AG08396 (cell line): ENCODE results near the gene LAIR1.

Experiments used
- DNase-seq: peaks from one replicate; pipeline ENCODE4 v3.0.0; 2012; ENCODE audit warnings: low spot score, mixed read lengths

The LAIR1 gene

DNA sequence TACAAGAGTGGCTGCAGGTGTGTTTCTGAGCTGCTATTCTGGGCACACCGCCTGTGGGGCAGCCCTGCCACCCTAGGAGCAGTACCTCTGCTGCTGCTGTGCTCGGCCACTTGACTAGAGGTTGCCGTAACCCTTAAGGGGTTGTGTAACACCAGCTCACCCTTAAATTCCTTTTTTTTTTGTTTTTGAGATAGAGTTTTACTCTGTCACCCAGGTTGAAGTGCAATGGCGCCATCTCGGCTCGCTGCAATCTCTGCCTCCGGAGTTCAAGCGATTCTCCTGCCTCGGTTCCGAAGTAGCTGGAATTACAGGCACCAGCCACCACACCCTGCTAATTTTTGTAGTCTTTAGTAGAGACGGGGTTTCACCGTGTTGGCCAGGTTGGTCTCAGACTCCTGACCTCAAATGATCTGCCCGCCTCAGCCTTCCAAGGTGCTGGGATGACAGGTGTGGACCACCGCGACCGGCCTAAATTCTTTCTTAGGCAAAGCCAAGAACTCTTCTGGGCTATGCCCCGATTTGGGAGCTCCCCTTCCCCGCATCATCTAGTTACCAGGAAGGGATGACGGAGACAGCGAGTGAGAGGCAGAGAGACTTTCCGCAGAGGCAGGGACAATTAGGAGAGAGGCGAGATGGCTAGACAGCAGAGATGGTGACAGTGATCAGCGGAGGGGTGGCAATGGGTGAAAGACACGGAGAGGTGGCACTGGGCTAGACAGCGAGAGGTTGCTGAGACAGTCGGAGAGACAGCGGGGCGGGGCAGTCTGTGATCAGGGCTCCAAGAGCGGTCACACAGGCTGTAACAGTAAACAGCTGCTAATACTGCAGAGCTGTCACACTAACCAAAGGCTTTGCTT, 47.4 kb downstream of the LAIR1 start:
- DNase-seq, result no peak

DNA sequence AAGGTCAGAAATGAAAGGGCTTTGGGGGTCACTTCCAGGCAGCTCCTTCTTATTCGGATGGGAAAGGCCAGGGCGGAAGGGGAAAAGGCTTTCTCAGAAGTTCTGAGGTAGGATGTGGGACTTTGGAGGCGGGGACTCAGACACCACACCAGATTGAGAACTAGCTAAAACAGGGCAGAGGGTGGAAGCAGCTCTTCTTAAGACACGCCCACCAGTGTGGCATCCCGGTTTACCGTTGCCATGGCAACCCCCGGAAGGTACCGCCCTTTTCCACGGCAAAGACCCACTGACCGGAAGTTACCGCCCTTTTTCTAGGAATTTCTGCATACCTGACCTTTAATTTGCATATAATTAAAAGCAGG, 48.0 kb downstream of the LAIR1 start:
- no peak for DNase-seq

- no peak for DNase-seq
Measured at GRCh38 chr19:54315956-54316355, 48.8 kb downstream of the LAIR1 start.

DNA sequence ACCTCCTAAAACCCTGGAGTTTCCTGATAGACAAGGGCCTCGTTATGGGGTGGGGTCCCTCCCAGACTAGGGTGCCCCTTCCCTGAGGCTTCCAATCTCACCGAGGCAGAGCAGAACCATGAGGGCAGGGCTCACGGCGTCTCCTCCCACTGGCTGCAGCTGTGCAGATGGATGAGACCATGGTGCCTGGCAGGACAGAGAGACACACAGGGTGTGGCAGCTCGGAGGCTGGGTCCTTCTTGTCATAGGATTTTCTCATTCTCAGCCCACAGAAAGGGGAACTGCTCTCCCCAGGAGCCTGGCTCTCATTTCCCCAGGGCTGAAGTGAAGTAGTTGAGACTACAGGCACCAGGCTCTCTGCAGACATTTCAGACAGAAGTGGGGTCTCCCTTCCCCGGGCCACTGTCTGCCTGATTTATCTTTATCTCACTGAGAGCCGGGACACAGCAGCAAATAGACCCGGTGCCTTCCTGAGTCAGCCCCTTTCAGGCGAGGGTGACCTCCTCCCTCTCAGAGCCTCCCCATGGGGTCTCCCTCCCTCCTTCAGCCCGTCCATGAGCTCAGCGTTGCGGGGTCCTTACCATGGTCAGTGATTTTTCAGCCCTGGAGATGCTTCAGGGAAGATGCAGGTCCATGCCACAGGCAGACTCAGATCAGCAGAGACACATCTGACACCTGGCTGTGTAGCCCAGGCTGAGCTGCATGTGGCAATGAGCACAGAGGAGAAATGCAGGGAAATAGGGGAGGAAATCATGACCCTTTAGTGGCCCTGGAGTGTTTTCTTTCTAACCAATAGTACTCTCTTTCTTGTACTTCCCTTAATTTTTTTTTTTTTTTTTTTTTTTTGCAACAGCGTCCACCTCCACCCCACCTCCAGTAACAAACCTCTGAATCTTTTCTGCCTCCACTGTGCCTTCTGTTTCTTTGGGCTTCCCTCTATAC, 52.0 kb downstream of the LAIR1 start, which contains the start of gene LILRA5:
LILRA5 (minus strand) TSS at position 731 of the 942 bp plus-strand sequence; CDS start at position 584, 147 bp downstream.
- no peak for DNase-seq

GRCh38 chr19:54312011-54312410, 52.7 kb downstream of the LAIR1 start:
- no peak for DNase-seq

GRCh38 chr19:54311486-54311885, 53.2 kb downstream of the LAIR1 start:
- no peak for DNase-seq

GRCh38 chr19:54310543-54310942, 54.2 kb downstream of the LAIR1 start:
- no peak for DNase-seq

DNA sequence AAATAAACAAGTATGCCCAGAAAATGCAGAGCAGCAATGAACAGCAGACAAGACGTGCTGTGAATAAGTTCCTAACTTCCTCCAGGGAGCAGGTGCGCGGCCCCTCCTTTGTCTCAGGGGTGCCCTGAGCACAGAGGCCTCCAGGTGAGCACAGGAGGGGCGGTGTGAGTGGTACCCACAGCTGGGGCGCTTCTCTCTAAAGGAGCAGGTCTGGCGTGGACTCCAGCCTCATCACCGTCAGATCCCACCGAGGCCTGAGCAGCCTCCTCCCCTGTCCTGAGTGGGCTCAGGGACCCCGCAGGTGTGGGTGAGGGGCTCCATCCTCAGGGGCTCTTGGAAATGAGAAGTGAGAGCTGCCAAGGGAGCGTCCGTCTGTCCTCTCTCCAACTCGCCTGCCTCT, 54.9 kb downstream of the LAIR1 start:
- no peak for DNase-seq

GRCh38 chr19:54307389-54308020, 57.2 kb downstream of the LAIR1 start:
- DNase-seq, result no peak

DNA sequence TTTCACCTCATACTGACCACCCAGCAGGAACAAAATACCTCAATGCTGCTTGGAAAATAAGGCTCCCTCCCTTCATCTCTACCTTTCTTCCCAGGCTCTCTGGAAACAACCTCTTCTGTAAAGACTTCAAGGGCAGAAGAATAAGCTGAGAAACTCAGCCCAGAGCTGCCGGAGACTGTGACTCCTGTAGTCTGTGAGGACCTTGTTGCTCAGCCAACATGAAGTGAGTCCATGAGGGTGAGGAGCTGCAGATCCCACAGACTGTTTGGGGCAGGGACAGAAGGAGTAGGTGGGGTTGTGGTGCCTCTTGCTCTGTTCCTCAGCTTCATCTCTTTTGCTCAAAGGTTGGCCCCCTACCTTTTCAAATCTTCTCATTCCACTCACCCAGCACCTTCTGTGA, 59.6 kb downstream of the LAIR1 start:
- DNase-seq, result no peak

DNA sequence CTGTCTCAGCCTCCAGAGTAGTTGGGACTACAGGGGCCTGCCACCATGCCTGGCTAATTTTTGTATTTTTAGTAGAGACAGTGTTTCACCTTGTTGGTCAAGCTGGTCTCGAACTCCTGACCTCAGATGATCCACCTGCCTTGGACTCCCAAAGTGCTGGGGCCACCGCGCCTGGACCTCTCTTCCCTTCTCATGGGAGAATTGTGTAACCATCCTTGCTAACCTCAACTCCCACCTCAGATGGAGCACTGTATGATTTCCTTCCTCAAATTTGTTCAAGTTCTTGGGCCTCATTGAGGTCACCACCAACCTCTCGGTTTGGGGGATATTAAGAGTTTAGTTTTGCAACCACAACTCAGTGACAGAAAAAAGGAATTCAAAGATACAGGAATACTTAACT, 62.5 kb downstream of the LAIR1 start:
- no peak for DNase-seq
